ENCODE measurements around the gene TMEFF1.
"Not testable (repeated sequence)": the region's sequence is repeated elsewhere in the genome, so short reads cannot be mapped to it uniquely, and the experiment has no call there.

The TMEFF1 gene

DNA sequence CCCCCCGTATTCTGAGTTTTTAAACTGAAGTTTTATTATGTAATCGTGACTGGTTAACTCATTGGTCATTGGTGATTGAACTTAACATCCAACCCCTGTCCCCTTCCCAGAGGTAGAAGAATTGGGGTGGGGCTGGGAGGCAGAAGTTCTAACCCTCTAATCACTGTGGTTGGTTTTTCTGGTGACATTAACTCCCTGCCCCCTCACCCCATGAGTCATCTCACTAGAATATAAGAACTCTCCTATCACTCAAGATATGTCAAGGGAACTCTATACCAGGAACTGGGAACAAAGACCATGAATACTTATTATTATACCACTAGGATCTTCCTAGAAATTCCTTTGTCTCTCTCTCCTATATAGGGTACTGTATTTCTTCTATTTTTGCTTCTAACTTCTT lies 52.6 kb downstream of the TMEFF1 start:
- no peak for DNase-seq (ENCODE audit: low read depth)
- TF ChIP-seq, protein P1, sequence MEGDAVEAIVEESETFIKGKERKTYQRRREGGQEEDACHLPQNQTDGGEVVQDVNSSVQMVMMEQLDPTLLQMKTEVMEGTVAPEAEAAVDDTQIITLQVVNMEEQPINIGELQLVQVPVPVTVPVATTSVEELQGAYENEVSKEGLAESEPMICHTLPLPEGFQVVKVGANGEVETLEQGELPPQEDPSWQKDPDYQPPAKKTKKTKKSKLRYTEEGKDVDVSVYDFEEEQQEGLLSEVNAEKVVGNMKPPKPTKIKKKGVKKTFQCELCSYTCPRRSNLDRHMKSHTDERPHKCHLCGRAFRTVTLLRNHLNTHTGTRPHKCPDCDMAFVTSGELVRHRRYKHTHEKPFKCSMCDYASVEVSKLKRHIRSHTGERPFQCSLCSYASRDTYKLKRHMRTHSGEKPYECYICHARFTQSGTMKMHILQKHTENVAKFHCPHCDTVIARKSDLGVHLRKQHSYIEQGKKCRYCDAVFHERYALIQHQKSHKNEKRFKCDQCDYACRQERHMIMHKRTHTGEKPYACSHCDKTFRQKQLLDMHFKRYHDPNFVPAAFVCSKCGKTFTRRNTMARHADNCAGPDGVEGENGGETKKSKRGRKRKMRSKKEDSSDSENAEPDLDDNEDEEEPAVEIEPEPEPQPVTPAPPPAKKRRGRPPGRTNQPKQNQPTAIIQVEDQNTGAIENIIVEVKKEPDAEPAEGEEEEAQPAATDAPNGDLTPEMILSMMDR (IDR thresholded peaks at IDR 0.05; ENCODE audit: low read depth, low read length, missing control alignments) = no peak
- in situ Hi-C loops (cut with HindIII; ENCODE audit: low sequenced_read_pairs) = no loop called here
- H3K4me3 ChIP-seq (ENCODE audit: low read depth, low read length) = no peak overlapping the region

DNA sequence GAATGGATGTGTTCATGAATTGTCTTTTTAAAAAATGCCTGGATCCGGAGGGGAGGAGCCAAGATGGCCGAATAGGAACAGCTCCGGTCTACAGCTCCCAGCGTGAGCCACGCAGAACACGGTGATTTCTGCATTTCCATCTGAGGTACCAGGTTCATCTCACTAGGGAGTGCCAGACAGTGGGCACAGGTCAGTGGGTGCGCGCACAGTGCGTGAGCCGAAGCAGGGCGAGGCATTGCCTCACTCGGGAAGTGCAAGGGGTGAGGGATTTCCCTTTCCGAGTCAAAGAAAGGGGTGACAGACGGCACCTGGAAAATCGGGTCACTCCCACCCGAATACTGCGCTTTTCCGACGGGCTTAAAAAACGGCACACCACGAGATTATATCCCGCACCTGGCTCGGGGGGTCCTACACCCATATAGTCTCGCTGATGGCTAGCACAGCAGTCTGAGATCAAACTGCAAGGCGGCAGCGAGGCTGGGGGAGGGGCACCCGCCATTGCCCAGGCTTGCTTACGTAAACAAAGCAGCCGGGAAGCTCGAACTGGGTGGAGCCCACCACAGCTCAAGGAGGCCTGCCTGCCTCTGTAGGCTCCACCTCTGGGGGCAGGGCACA lies 54.3 kb downstream of the TMEFF1 start:
- H3K4me3 ChIP-seq (ENCODE audit: low read depth, low read length); DNase-seq (ENCODE audit: low read depth); in situ Hi-C loops (cut with HindIII; ENCODE audit: low sequenced_read_pairs): not testable (repeated sequence)

DNA sequence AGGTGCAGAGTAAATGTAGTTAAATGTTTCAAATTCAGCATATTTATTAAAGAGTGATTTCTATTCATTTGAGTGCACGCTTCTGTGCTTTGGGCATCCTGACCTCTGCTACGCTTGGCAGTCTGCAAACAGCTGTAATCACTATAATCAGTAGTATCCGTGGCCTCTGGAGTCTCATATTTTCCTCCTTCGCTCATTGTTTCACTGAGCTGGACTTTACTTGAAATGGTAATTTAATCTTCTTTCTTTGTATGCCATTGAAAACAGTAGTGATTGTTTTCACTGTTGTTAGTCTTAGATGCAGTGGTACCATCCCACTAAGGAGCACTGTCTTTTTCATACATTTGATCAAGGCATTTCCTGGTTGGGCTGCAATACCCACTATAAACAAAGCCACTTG lies 61.5 kb downstream of the TMEFF1 start:
- in situ Hi-C loops (cut with HindIII; ENCODE audit: low sequenced_read_pairs) = no loop called here
- TF ChIP-seq, protein P1 (IDR thresholded peaks at IDR 0.05; ENCODE audit: low read depth, low read length, missing control alignments) = no peak
- DNase-seq (ENCODE audit: low read depth) = no peak

DNA sequence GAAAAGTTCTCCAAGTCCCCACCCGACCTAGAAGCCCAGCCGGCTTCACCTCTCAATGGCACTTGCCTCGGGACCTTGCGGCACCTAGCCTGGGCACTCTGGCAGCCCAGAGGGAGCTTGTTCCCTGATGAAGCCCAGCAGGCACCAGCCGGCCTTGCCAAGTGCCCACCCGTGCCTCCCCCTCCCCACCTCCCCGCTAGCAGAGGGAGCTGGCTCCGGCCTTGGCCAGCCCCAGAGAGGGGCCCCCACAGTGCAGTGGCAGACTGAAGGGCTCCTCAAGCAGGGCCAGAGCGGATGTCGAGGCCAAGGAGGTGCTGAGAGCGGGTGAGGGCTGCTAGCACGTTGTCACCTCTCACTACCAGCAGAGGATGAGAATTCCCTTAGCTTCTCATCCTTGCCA lies 67.4 kb downstream of the TMEFF1 start:
- DNase-seq (ENCODE audit: low read depth) = no peak
- in situ Hi-C loops (cut with HindIII; ENCODE audit: low sequenced_read_pairs) = no loop called here
- TF ChIP-seq, protein P1 (IDR thresholded peaks at IDR 0.05; ENCODE audit: low read depth, low read length, missing control alignments) = no peak
- H3K4me3 ChIP-seq (ENCODE audit: low read depth, low read length) = no peak overlapping the region

More for the DNA sequence above, 61.5 kb downstream of the TMEFF1 start:
- H3K4me3 ChIP-seq (ENCODE audit: low read depth, low read length) = no peak overlapping the region

DNA sequence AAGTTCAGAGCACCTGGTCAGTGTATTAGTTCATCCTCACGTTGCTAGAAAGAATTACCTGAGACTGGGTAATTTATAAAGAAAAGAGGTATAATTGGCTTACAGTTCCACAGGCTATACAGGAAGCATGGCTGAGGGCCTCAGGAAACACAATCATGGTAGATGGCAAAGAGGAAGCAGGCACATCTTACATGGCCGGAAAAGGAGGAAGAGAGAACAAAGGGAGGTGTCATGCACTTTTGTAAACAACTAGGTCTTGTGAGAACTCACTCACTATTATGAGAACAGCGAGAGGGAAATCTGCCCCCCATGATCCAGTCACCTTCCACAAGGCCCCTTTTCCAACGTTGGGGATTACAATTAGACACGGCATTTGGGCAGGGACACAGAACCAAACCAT lies 76.1 kb downstream of the TMEFF1 start:
- no peak overlapping the region for H3K4me3 ChIP-seq (ENCODE audit: low read depth, low read length)
- in situ Hi-C loops (cut with HindIII; ENCODE audit: low sequenced_read_pairs) = no loop called here
- TF ChIP-seq, protein P1 (IDR thresholded peaks at IDR 0.05; ENCODE audit: low read depth, low read length, missing control alignments) = no peak
- DNase-seq (ENCODE audit: low read depth) = no peak

DNA sequence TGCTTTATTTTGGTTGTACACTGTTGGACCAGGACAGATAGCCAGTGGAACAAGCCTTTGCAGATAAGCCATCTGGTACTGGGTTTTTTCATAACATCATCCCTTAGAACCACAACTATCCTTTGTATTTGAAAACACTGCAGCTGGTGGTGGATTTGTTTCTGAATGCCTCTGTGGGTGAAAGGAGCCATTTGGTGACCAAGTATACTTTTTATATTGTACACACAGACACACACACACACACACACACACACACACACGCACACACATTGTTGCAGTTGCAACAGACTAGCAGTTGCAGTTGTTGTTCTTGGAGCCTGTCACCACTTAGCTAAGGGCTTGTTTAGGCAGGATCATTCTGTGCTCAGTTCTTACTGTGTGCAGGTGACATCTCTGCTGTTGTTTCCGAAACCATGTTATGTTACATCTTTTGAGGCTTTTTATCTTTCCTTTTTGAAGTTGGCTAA lies 82.0 kb downstream of the TMEFF1 start:
- no peak for DNase-seq (ENCODE audit: low read depth)
- no peak overlapping the region for H3K4me3 ChIP-seq (ENCODE audit: low read depth, low read length)
- in situ Hi-C loops (cut with HindIII; ENCODE audit: low sequenced_read_pairs) = no loop called here
- TF ChIP-seq, protein P1 (IDR thresholded peaks at IDR 0.05; ENCODE audit: low read depth, low read length, missing control alignments) = no peak

DNA sequence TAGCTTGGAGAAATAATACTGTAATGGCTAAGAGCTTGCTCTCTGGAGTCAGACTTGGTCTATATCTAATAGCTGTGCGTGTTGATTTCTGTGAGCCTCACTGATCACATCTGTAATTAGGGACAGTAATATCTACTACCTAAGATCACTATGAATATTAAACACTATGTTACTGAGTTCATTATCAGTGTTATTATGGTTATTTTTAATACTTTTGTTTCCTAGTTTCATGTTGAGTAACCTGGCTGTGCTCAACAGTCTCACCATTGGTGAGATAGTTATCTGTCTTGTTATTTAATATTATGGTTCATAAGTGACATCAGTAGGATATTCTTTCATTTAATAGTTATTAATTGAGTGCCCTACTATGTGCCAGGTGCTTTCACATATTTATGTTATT lies 82.5 kb downstream of the TMEFF1 start:
- H3K4me3 ChIP-seq (ENCODE audit: low read depth, low read length) = no peak overlapping the region
- DNase-seq (ENCODE audit: low read depth) = no peak
- in situ Hi-C loops (cut with HindIII; ENCODE audit: low sequenced_read_pairs) = no loop called here
- TF ChIP-seq, protein P1 (IDR thresholded peaks at IDR 0.05; ENCODE audit: low read depth, low read length, missing control alignments) = no peak
